Umbilical cord (tissue), 2 donors: ENCODE data around the gene ENTPD1. TPM values are rescaled to one million over a fixed set of nuclear protein-coding genes. Genes with fewer than 3 reads are reported as not detected.
"Not testable (repeated sequence)": the region's sequence is repeated elsewhere in the genome, so short reads cannot be mapped to it uniquely, and the experiment has no call there.

ENCODE experiments used
- DNase-seq: peaks from one replicate; pipeline ENCODE4 v3.0.0-alpha.2; 2015; ENCODE audit warnings: low spot score
- total RNA-seq: library from RNA; depleted of rRNA; stranded (reverse); fragments of >200 nt; gene quantifications from one replicate; pipeline ENCODE4 v1.2.3, GENCODE V29; 2014; ENCODE audit warnings: low replicate concordance; ENCODE audit not compliant: insufficient read depth

Gene ENTPD1
- total RNA-seq, 1 donor from 2014 or later: 141 TPM

- peak; percentile 70 for DNase-seq
Observed at GRCh38 chr10:95864906-95865813, 109.2 kb downstream of the ENTPD1 start.

DNA sequence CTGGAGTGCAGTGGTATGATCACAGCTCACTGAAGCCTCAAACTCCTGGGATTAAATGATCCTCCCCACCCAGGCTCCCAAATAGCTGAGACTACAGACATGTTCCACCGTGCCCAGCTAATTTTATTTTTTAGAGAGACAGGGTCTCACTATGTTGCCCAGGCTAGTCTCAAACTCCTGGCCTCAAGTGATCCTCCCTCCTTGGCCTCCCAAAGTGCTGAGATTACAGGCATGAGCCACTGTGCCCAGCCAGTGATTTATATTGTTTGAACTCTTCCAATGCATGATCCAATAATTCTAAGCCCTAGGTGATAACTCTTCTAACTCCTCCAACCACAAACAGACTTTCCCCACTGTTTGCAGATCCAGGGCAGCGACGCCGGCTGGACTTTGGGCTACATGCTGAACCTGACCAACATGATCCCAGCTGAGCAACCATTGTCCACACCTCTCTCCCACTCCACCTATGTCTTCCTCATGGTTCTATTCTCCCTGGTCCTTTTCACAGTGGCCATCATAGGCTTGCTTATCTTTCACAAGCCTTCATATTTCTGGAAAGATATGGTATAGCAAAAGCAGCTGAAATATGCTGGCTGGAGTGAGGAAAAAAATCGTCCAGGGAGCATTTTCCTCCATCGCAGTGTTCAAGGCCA is 110.0 kb downstream of the ENTPD1 start:
- DNase-seq: no peak

GRCh38 chr10:95866467-95866842 is 110.5 kb downstream of the ENTPD1 start:
- DNase-seq: no peak

DNA sequence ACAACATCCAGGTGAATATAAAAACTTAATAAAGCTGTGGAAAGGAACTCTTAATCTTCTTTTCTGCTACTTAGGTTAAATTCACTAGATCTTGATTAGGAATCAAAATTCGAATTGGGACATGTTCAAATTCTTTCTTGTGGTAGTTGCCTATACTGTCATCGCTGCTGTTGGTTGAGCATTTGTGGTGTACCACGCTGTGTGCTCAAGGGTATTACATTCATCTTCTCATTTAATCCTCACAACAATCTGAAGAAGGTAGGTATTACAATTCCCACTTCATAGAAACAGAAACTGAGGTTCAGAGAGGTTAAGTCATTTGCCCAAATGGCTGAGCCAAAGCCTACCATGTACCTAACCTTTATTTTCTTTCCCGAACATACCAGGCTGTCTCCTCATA is 111.9 kb downstream of the ENTPD1 start:
- DNase-seq: no peak

DNA sequence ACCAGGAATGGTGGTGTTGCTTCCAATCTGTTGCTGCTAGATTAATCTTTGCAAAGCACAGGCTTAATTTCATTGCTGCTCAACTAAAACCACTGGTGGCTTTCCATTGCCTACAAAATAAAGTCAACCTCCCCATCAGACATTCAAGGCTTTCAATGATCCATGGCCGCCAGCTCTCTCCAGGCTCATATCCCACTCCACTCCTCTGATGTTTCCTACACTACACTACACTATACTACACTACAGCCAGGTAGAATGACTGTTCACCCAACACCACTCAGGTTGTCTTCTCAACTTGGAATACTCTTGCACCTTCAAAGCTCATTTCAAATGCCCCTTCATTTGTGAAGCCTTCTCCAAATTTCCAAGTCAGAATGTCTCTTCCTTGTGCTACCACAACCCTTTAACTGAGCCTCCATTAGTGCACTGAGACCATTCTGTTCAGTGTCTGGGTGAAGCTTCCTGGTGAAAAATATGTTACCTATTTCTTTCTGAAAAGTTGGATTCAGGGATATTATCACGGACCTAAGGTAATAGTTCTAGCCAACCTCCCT is 116.3 kb downstream of the ENTPD1 start:
- no peak for DNase-seq

GRCh38 chr10:95873139-95873538 is 117.2 kb downstream of the ENTPD1 start:
- no peak for DNase-seq

GRCh38 chr10:95873651-95874050 is 117.7 kb downstream of the ENTPD1 start:
- no peak for DNase-seq

DNA sequence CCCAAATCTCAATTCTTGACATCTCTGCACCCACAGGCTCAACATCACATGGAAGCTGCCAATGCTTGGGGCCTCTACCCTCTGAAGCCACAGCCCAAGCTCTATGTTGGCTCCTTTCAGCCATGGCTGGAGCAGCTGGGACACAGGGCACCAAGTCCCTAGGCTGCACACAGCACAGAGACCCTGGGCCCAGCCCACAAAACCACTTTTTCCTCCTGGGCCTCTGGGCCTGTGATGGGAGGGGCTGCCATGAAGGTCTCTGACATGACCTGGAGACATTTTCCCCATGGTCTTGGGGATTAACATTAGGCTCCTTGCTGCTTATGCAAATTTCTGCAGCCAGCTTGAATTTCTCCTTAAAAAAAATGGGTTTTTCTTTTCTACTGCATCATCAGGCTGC is 118.8 kb downstream of the ENTPD1 start:
- not testable (repeated sequence) for DNase-seq

DNA sequence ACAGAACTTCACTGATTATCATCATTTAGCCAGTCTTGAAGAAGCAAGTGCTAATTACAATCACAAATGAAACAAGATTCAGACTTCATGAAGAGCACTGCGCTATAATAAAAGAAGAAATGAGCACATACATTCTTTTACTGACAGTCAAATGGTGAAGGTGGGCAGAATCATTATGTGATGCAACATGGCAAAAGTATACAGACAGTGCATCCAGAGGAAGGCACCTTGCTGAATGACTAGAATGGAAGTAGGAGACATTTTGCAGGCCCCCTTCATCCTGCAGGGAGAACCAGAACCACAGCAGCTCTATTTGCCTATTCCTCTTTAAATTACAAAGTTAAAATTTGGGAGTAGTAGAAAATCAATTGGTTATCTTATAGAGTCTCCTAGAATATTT is 120.8 kb downstream of the ENTPD1 start:
- no peak for DNase-seq

DNA sequence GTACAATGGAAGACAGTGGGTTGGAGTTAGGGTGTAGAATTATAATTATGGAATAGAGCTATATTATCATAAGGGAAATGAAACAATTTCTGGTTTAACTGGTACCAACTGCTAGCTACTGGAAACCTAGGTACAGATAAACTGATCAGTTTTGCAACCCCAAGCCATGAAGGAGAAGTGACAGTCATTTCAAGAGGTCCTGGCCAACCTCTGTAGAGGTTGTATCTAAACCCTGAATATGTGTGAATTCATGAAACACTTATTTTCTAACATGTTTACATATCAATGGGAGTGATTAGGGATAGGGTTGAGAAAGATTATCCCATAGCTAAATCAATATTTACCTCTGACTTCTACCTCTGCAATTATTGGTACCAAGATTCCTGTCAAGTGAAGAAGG is 121.9 kb downstream of the ENTPD1 start:
- no peak for DNase-seq

GRCh38 chr10:95880704-95881103 is 124.7 kb downstream of the ENTPD1 start:
- no peak for DNase-seq

GRCh38 chr10:95881316-95881715 is 125.4 kb downstream of the ENTPD1 start:
- DNase-seq: peak; percentile 69

GRCh38 chr10:95889830-95890229 is 133.9 kb downstream of the ENTPD1 start:
- DNase-seq: no peak

DNA sequence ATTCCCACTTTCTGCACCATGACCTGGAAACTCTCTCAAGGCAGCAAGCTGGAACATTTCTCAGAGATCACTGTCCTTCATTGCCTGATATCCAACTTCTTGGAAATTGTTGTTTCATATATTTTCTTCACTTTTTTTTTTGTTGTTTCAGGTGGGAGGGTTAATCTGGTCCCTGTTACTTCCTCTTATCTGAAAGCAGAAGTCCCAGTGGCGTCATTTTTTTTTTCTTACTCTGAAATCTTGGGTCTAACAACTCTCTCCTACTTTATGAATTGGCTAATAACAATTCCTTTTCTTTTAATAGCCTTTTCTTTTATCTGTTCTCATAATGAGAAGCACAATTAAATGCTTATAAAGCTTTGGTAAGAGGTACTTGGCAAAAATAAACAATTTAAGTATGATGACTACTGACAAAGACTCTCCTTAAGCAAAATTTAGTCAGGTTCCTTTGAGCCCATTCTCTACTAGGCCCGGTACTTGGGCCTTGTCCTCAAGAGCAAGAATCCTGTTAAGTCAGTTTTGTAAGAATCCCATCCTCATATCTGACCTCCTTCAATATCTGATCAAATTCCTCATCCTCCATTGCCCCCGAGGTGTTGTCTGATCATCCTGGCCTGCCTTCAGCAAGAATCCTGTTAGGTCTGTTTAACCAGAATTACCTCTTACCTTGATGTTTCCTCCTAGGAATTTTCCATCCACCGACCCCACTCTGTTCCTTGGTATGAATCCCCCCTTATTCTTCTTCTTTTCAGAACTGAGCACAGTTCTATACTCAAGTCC is 140.3 kb downstream of the ENTPD1 start:
- no peak for DNase-seq

GRCh38 chr10:95905897-95906580 is 150.1 kb downstream of the ENTPD1 start:
- DNase-seq: not testable (repeated sequence)

DNA sequence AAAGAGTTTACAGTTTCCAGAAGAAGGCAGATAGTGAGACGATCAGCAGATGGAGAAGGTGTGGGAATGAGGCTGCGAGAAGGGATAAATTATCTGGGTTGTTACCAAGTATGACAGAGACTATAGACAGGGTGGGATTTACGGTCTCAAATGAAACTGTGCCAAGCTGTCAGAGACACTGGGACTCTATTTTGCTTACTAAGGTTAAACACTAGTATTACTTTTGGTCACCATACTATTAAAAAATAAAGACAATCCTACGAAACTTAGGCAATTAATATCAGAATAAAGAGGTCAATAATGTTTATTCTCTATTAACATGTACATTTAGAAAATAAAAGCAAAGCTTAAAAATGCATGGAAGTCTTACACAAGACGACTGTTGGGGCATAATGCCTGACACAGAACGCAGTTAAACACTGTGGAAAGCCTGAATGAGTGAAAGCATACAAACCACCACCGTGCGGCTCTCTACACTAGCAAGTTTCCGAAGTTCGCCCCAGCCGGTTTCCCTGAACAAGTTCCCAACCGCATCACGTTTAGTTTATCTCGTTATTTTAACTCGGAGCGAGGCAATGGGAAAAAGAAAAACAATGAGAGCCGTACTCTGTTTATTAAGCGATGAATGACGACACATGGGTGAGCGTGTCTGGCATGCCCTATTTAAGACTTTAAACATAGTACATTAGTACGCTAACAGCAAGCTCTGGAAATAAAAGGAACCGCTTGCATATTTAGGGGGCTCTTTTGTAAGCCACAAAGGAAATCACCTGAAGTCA is 150.9 kb downstream of the ENTPD1 start:
- peak; percentile 53 for DNase-seq

- peak; percentile 88 for DNase-seq
Observed at GRCh38 chr10:95907456-95908253, 151.7 kb downstream of the ENTPD1 start, which contains the start of gene CC2D2B. CC2D2B (plus strand) TSS chr10:95907975; CDS start chr10:95911324, 3,349 bp downstream.

DNA sequence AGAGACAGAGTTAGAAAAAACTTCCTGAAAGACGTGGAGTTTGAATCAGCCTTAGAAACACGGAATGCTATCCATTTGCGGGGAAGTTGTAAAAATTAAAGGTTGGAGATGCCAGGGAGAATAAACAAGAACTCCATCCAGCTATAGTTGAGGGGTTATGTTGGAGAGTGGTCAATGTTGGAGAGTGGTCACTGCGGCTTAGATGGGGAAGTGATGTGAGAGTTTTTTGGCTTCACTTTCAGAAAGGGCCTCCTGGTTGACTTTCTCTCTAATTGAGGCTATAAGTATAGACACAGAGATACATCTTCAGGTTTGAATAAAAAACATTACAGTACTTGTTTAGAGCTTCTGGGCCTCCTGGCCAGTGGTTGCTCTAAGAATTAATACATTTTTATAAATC is 152.5 kb downstream of the ENTPD1 start:
- no peak for DNase-seq

DNA sequence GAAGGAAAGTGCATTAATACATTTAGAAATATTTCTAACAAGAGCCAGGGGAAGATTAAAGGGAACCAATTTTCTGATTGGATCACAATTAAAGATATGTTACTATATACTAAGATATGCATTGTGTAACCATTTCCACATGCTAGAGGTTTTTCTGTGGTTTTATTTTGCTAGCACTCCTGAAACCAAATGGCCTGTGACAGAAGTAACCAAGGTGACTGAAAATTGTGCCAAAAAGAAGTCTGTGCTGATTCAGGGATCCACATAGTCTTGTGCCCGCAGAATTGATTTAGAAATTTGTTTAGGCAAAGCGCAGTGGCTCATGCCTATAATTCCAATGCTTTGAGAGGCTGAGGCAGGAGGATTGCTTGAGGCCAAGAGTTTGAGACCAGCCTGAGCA is 153.6 kb downstream of the ENTPD1 start:
- no peak for DNase-seq

DNA sequence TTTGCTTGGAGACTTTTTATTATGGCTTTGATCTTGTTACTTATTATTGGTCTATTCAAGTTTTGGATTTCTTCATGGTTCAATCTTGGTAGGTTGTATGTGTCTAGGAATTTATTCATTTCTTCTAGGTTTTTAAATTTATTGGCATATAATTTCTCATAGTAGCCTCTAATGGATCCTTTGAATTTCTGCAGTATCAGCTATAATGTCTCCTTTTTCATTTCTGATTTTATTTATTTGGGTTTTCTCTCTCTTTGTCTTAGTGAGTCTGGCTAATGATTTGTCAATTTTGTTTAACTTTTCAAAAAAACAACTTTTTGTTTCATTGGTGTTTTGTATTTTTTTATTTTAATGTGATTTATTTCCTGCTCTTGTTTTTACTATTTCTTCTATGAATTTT is 160.1 kb downstream of the ENTPD1 start:
- DNase-seq: not testable (repeated sequence)
